GM10248 (cell line): ENCODE results near the gene LRRC45.
A peak's percentile ranks its signal among the peaks of the same experiment; 100 is the strongest.

Source experiments
- CTCF ChIA-PET: fragments of 300-600 bp; sonication (Branson Sonifier 250); formaldehyde crosslinking; extraction: SDS; loops from one replicate; lab custom pipeline; 2021; ENCODE audit warnings: antibody characterized with exemption; lab: Yijun Ruan, JAX
- POLR2A ChIA-PET: fragments of 350-650 bp; sonication (Branson Sonifier 250); formaldehyde crosslinking; extraction: SDS; loops from one replicate; lab custom pipeline; 2020; ENCODE audit warnings: antibody characterized with exemption; lab: Yijun Ruan, JAX
- DNase-seq: peaks from one replicate; pipeline ENCODE4 v3.0.0; 2012; ENCODE audit errors: extremely low spot score
- TF ChIP-seq, protein P1 (sequence below): IDR thresholded peaks from 2 replicates; pipeline ENCODE4 v1.5.1; 2012; ENCODE audit warnings: mild to moderate bottlenecking, low read depth; ENCODE audit errors: extremely low read depth, missing control alignments, control extremely low read depth

The LRRC45 gene

DNA sequence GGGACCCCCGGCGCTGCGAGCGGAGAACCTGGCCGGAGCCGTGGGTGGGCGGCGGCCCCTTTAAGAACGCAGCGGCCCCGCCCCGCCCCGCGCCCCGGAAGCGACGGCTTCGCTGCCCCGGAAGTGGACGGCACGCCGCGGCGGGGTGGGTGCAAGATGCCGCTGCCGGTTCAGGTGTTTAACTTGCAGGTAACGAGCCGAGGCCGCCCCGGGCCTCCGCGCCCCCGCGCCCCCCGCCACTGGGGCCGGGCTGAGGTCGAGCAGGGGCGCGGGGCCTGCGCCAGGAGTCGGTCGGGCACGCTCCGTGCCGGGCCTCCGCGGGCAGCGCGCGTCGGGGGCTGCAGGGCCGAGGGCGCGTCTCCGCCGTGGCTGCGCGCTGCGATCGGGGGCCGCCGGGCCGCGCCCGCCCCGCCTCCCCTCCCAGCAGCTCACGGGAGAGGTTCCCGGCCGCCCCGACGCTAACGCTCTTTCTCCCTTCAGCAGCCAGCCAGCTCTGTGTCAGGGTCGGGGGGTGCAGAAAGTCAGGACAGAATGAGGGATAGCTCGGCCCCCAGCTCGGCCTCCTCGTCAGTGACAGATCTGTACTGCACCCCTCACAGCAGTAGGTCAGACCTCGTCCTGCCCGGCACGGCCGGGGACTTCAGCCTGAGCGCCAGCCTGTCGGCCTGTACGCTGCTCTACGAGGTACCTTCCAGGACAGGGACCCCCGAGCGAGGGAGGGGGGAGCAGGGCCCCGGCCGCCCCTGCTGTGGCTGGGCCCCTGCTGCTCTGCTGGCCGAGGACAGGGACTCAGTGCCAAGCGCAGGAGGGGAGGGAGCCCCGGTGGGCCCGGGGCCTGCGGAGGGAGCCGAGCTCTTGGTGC lies 28.9 kb downstream of the LRRC45 start, which contains the start of the genes GPS1 and RFNG:
Gene GPS1 (plus strand): TSS at position 123 of the 862 bp plus-strand sequence. CDS start 34 bp downstream, at position 157.
Gene RFNG (minus strand): TSS at position 36 of the 862 bp plus-strand sequence. CDS start 45 bp downstream, outside the sequence.
- TF ChIP-seq, protein P1, sequence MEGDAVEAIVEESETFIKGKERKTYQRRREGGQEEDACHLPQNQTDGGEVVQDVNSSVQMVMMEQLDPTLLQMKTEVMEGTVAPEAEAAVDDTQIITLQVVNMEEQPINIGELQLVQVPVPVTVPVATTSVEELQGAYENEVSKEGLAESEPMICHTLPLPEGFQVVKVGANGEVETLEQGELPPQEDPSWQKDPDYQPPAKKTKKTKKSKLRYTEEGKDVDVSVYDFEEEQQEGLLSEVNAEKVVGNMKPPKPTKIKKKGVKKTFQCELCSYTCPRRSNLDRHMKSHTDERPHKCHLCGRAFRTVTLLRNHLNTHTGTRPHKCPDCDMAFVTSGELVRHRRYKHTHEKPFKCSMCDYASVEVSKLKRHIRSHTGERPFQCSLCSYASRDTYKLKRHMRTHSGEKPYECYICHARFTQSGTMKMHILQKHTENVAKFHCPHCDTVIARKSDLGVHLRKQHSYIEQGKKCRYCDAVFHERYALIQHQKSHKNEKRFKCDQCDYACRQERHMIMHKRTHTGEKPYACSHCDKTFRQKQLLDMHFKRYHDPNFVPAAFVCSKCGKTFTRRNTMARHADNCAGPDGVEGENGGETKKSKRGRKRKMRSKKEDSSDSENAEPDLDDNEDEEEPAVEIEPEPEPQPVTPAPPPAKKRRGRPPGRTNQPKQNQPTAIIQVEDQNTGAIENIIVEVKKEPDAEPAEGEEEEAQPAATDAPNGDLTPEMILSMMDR: no peak
- DNase-seq: peak; percentile 94
- CTCF ChIA-PET: interaction anchor here (0.9 to 3.0 kb wide), 2 partner anchors 21 to 22 kb away, joined by 4 to 14 read pairs; partner anchors contain the start of gene RAC3
- POLR2A ChIA-PET: interaction anchor here (0.6 to 1.0 kb wide), 3 partner anchors 10 to 14 kb away, joined by 3 to 4 read pairs (median 3); partner anchors contain the start of gene DCXR

DNA sequence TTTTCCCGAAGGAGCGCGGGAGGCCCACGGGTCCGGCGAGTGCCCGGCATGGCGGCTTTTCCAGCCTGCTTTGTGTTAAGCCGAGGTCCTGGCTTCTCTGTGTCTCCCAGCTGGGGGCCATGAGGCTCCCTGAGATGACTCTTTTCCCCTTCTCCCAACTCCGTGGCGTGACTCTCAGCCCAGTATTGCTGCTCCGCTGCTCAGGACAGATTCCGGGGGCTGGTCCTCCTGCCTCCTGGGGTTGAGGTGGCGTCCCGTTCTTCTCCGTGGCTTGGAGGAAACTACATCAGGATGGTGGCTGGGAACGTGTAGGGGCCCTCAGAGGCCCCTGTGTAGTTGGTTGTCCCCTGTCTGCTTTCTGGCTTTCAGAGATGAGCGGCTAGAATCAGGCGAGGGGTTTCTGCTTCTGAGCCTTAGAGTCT lies 29.5 kb downstream of the LRRC45 start:
- DNase-seq: no peak
- ChIA-PET POLR2A (interaction anchor here (0.5 to 0.9 kb wide), 2 partner anchors 8 to 15 kb away, joined by 3 to 4 read pairs; partner anchors contain the start of gene DCXR), CTCF (interaction anchor here (0.9 to 1.3 kb wide), 2 partner anchors 21 to 22 kb away, joined by 3 to 4 read pairs; no protein-coding TSS in a partner anchor)
- TF ChIP-seq, protein P1: no peak

DNA sequence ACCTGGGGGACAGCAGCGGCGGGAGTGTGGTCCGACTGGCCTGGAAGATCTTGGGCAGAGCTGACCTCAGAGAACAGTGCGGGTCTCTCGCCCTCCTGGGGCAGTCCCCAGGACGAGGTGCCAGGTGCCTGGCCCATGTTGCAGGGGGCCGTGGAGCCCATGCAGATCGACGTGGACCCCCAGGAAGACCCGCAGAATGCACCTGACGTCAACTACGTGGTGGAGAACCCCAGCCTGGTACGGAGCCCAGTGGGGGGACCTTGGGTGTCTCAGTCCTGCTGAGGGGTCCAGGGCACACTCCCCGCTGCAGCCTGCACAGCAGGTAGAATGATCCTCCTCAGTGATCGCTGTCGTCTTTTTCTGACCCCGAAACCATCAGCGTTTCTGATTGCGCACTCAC lies 30.0 kb downstream of the LRRC45 start:
- TF ChIP-seq, protein P1: no peak
- POLR2A ChIA-PET: interaction anchor here (0.5 kb wide), 1 partner anchor 9 kb away, joined by 4 read pairs; no protein-coding TSS in a partner anchor
- CTCF ChIA-PET: interaction anchor here (1.3 to 1.5 kb wide), 2 partner anchors 21 to 103 kb away, joined by 3 read pairs; no protein-coding TSS in a partner anchor
- DNase-seq: no peak

DNA sequence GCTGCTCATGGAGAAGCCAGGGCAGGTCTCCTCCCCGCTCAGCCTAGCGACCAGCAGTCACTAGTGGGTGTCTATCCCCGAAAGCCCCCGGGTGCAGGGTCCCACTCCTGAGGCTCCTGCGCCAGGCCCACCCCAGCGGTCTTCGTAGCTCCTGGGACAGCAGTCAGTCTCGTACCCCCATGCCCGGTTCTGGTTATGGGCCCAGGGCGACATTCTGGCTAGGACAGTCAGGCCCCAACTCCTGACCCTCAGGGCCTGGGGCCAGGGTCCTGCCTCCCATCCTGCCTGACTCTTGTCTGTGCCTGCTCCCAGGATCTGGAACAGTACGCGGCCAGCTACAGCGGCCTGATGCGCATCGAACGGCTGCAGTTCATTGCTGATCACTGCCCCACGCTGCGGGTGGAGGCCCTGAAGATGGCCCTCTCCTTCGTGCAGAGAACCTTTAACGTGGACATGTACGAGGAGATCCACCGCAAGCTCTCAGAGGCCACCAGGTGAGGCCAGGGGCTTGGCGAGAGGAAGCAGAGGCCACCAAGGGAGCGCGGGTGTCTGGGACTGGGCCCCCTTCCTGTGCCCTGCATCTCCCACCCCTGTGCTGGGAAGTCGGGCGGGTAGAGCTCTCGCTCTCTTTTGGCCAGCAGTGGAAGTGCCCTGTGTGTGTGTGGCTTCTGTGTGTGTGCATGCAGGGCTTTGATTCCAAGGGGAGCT lies 30.6 kb downstream of the LRRC45 start:
- POLR2A ChIA-PET: no interaction called here
- TF ChIP-seq, protein P1: no peak
- CTCF ChIA-PET: interaction anchor here (1.3 to 1.5 kb wide), 2 partner anchors 20 to 103 kb away, joined by 3 read pairs; no protein-coding TSS in a partner anchor
- no peak for DNase-seq

DNA sequence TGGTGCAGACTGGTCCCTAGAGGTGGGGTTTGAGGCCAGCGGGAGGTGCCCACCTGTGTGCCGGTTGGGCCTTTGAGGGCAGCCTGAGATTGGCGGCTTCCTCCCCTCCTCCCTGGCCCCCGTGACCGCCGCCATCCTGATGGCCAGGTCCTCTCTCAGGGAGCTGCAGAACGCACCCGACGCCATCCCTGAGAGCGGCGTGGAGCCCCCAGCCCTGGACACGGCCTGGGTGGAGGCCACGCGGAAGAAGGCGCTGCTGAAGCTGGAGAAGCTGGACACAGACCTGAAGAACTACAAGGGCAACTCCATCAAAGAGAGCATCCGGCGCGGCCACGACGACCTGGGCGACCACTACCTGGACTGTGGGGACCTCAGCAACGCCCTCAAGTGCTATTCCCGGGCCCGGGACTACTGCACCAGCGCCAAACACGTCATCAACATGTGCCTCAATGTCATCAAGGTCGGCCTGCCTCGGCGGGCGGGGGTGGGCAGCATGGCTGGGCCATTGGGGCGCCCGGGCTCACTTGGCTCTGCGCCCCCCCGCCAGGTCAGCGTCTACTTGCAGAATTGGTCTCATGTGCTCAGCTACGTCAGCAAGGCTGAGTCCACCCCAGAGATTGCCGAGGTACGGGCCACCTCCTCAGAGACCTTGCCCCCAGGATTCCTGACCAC lies 31.4 kb downstream of the LRRC45 start:
- DNase-seq: no peak
- CTCF ChIA-PET: interaction anchor here (1.5 kb wide), 1 partner anchor 102 kb away, joined by 3 read pairs; no protein-coding TSS in a partner anchor
- POLR2A ChIA-PET: no interaction called here
- TF ChIP-seq, protein P1: no peak
